CD14-positive monocyte (primary cell): Measurements from ENCODE around the gene DLGAP4. TPM values are rescaled to one million over a fixed set of nuclear protein-coding genes. Genes with fewer than 3 reads are reported as not detected.

ENCODE experiments used
- DNase-seq, 3 donors: peaks; one replicate each; pipeline ENCODE4 v3.0.0-alpha.2; 2011 to 2022
- H2AFZ ChIP-seq: 2 replicates; pipeline ENCODE4 v1.6.0; 2012; ENCODE audit warnings: mild to moderate bottlenecking, low read depth, low read length, inconsistent platforms; ENCODE audit not compliant: insufficient read depth, poor library complexity, severe bottlenecking
- H3K27ac ChIP-seq, 2 donors: 1 replicate in 1 of 2; 2 replicates in 1 of 2; pipeline ENCODE4 v1.5.1; 2012 to 2013; ENCODE audit warnings: low read length in 2 of 2, control low read depth in 1 of 2, inconsistent platforms in 1 of 2, low read depth in 1 of 2, mild to moderate bottlenecking in 1 of 2
- H3K27me3 ChIP-seq, 2 donors: one replicate each; pipeline versions ENCODE4 v1.6.0 to v1.6.1; 2011 to 2013; ENCODE audit warnings: low read length in 2 of 2; ENCODE audit not compliant: control insufficient read depth in 2 of 2, insufficient read depth in 2 of 2
- H3K36me3 ChIP-seq, 2 donors: replicated peaks in 1 of 2; 1 replicate in 1 of 2; 2 replicates in 1 of 2; pipeline versions ENCODE4 v1.5.1 to v1.6.1; 2012 to 2013; ENCODE audit warnings: low read length in 2 of 2, control low read depth in 1 of 2, inconsistent platforms in 1 of 2, mild to moderate bottlenecking in 1 of 2; ENCODE audit not compliant: insufficient read depth in 2 of 2, control insufficient read depth in 1 of 2
- H3K4me1 ChIP-seq, 2 donors: 1 replicate in 1 of 2; 2 replicates in 1 of 2; pipeline versions ENCODE4 v1.5.1 to v1.6.1; 2012 to 2013; ENCODE audit warnings: low read length in 2 of 2, control low read depth in 1 of 2, inconsistent platforms in 1 of 2, mild to moderate bottlenecking in 1 of 2, moderate library complexity in 1 of 2; ENCODE audit not compliant: insufficient read depth in 2 of 2, control insufficient read depth in 1 of 2
- H3K4me2 ChIP-seq: replicated peaks from 2 replicates; pipeline ENCODE3; 2012; ENCODE audit warnings: low read length, moderate library complexity, mild to moderate bottlenecking; ENCODE audit not compliant: poor library complexity, severe bottlenecking; ENCODE audit errors: extremely low read depth
- H3K4me3 ChIP-seq, 3 experiments: fragments of 200-600 bp in 1 of 3; sonication (generic) in 1 of 3; replicated peaks in 1 of 3; 1 replicate in 2 of 3; 2 replicates in 1 of 3; pipeline ENCODE4 v1.5.1; 2011 to 2013; ENCODE audit warnings: low read length in 3 of 3, mild to moderate bottlenecking in 3 of 3, control low read depth in 2 of 3, low read depth in 2 of 3, inconsistent platforms in 1 of 3, moderate library complexity in 1 of 3
- H3K79me2 ChIP-seq: 2 replicates; pipeline ENCODE4 v1.6.0; 2012; ENCODE audit warnings: mild to moderate bottlenecking, control low read depth, inconsistent platforms, low read length, moderate library complexity; ENCODE audit not compliant: insufficient read depth
- H3K9ac ChIP-seq: 2 replicates; pipeline ENCODE4 v1.6.0; 2017; ENCODE audit warnings: low read length, mild to moderate bottlenecking; ENCODE audit not compliant: insufficient read depth, poor library complexity, severe bottlenecking
- H3K9me3 ChIP-seq, 2 donors: replicated peaks in 1 of 2; 1 replicate in 1 of 2; 2 replicates in 1 of 2; pipeline versions ENCODE4 v1.5.1 to v1.6.1; 2012 to 2013; ENCODE audit warnings: low read length in 2 of 2, control low read depth in 1 of 2; ENCODE audit not compliant: control insufficient read depth in 1 of 2, insufficient read depth in 1 of 2
- H4K20me1 ChIP-seq: 2 replicates; pipeline ENCODE4 v1.6.0; 2012; ENCODE audit warnings: mild to moderate bottlenecking, low read length, control low read depth, moderate library complexity; ENCODE audit not compliant: insufficient read depth
- H3K27ac Mint-ChIP-seq, 7 donors: one replicate each; pipeline ENCODE4 v1.8.0; 2020; ENCODE audit warnings: mild to moderate bottlenecking in 7 of 7, mixed read lengths in 7 of 7, moderate library complexity in 6 of 7, inconsistent platforms in 2 of 7
- H3K27me3 Mint-ChIP-seq, 3 donors: one replicate each; pipeline ENCODE4 v1.8.0; 2021 to 2022; ENCODE audit warnings: low read depth in 3 of 3, mild to moderate bottlenecking in 3 of 3, mixed read lengths in 3 of 3, moderate library complexity in 3 of 3, inconsistent platforms in 1 of 3
- H3K36me3 Mint-ChIP-seq, 2 donors: one replicate each; pipeline ENCODE4 v1.8.0; 2020; ENCODE audit warnings: mixed read lengths in 2 of 2, inconsistent platforms in 1 of 2, mild to moderate bottlenecking in 1 of 2
- H3K4me1 Mint-ChIP-seq: one replicate; pipeline ENCODE4 v1.8.0; 2020; ENCODE audit warnings: mild to moderate bottlenecking, mixed read lengths
- H3K4me3 Mint-ChIP-seq, 2 donors: one replicate each; pipeline ENCODE4 v1.8.0; 2020; ENCODE audit warnings: mild to moderate bottlenecking in 2 of 2, mixed read lengths in 2 of 2, moderate library complexity in 1 of 2
- H3K9me3 Mint-ChIP-seq, 7 donors: one replicate each; pipeline ENCODE4 v1.8.0; 2020 to 2022; ENCODE audit warnings: mixed read lengths in 7 of 7, mild to moderate bottlenecking in 6 of 7, moderate library complexity in 6 of 7, inconsistent platforms in 2 of 7
- CTCF ChIP-seq: fragments of 200-600 bp; IDR thresholded peaks from one replicate; pipeline ENCODE4 v1.8.0; 2022; ENCODE audit warnings: antibody characterized with exemption, mild to moderate bottlenecking
- WGBS: methylation state at CpG from one replicate; pipeline ENCODE4 v1.1.5; 2013; ENCODE audit warnings: missing lambda C conversion rate; ENCODE audit not compliant: insufficient coverage; 5-methylcytosine and 5-hydroxymethylcytosine counted together
- intact Hi-C, 2 donors: fragments of 100-400 bp; cut with micrococcal nuclease; formaldehyde crosslinking; loops; one replicate each; pipeline versions ENCODE4 v1.15.0 to v1.15.1; 2023
- polyA plus RNA-seq, 3 donors: library from polyadenylated mRNA; depleted of rRNA in 1 of 3; unstranded in 2 of 3; stranded (reverse) in 1 of 3; fragments of 300-500 nt in 2 of 3; fragments of >200 nt in 1 of 3; fragmentation: Illumina TruSeq in 2 of 3; gene quantifications; 1 replicate in 2 of 3; 2 replicates in 1 of 3; pipeline ENCODE4 v1.2.3, GENCODE V29; 2012 to 2021

The DLGAP4 gene
- polyA plus RNA-seq, 3 donors, result 9.9 to 52.7 (median 17.6) TPM

GRCh38 chr20:36544134-36545018 lies 238.2 kb downstream of the DLGAP4 start:
- no peaks in the 10 kb centered on the region for H4K20me1 ChIP-seq
- H3K4me1 ChIP-seq, result peaks cover 9 to 13% of the 10 kb centered on the region in 2 donors
- H3K27me3 ChIP-seq, result no peaks in the 10 kb centered on the region
- Mint-ChIP-seq H3K9me3 (peaks cover 0 to 1% (median 0%) of the 10 kb centered on the region in 7 donors), H3K4me1 (peaks cover 1% of the 10 kb centered on the region), H3K36me3 (no peaks in the 10 kb centered on the region), H3K27me3 (peaks cover 0 to 6% (median 5%) of the 10 kb centered on the region in 3 donors), H3K27ac (peak overlapping the region in 2 of 7 donors; percentile 27 to 36), H3K4me3 (no peak overlapping the region)
- TF ChIP-seq CTCF, result no peak
- intact Hi-C loops, result loop anchor here in 1 of 2 donors (10.0 kb wide), 1 partner anchor 340 kb away; no protein-coding TSS in a partner anchor
- no peaks in the 10 kb centered on the region for H3K79me2 ChIP-seq
- 97% methylated on average over 13 of the region's 15 CpGs for WGBS
- no peak overlapping the region for H3K9ac ChIP-seq
- H3K36me3 ChIP-seq, result no peaks in the 10 kb centered on the region
- no peak overlapping the region for H3K4me3 ChIP-seq
- no peak overlapping the region for H3K27ac ChIP-seq
- no peaks in the 10 kb centered on the region for H3K9me3 ChIP-seq
- DNase-seq, result no peak
- no peak overlapping the region for H2AFZ ChIP-seq
- H3K4me2 ChIP-seq, result no peak overlapping the region

DNA sequence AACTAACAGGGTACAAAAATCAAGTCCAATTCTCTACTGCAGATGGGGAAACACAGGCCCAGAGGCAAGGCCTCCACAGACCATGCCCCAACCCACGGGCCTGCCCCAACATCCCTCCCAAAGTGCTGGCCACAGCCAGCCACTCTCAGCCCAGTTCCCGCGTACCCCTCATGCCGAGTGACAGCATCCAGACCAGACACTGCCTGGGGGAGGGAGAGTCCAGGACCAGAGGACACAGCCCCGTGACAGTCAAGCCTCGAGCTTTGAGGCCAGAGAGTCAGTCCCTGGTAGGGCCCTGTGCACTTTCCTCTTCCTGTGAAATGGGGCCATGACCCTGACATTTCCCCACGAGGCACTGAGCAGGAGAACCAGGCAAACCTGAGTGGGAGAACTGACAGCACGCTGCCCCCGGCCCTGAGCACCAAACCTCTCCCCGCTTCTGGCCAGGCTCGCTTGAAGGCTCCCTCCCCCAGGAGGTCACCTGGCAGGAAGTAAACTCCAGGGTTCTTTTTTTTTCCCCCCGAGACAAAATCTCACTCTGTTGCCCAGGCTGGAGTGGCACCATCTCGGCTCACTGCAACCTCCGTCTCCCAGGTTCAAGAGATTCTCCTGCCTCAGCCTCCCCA lies 240.1 kb downstream of the DLGAP4 start:
- no peak overlapping the region for H3K4me3 ChIP-seq
- no peak overlapping the region for H2AFZ ChIP-seq
- Mint-ChIP-seq H3K27me3 (peaks cover 0 to 5% (median 1%) of the 10 kb centered on the region in 3 donors), H3K27ac (peak overlapping the region in 3 of 7 donors; percentile 51 to 70 (median 67)), H3K4me3 (no peak overlapping the region), H3K9me3 (peaks cover 0 to 1% (median 0%) of the 10 kb centered on the region in 7 donors), H3K4me1 (peaks cover 1% of the 10 kb centered on the region), H3K36me3 (no peaks in the 10 kb centered on the region)
- H3K79me2 ChIP-seq, result no peaks in the 10 kb centered on the region
- H4K20me1 ChIP-seq, result no peaks in the 10 kb centered on the region
- H3K4me1 ChIP-seq, result peaks cover 5 to 8% of the 10 kb centered on the region in 2 donors
- no peak overlapping the region for H3K27ac ChIP-seq
- intact Hi-C loops, result loop anchor here in 1 of 2 donors (10.0 kb wide), 1 partner anchor 339 kb away; no protein-coding TSS in a partner anchor
- H3K9ac ChIP-seq, result no peak overlapping the region
- TF ChIP-seq CTCF, result no peak
- no peak for DNase-seq
- H3K4me2 ChIP-seq, result no peak overlapping the region
- no peaks in the 10 kb centered on the region for H3K36me3 ChIP-seq
- WGBS, result 88% methylated on average over 8 of the region's 14 CpGs
- H3K27me3 ChIP-seq, result no peaks in the 10 kb centered on the region
- no peaks in the 10 kb centered on the region for H3K9me3 ChIP-seq
